ENCODE measurements around the gene AGBL3. TPM values are rescaled to one million over a fixed set of nuclear protein-coding genes. Genes with fewer than 3 reads are reported as not detected.

AGBL3 gene
- total and polyA plus RNA-seq, 9 of the 15 experiments (the other 6 are each of a cell fraction or from before 2014, with no cell fraction given), result 0.54 to 2.9 (median 1.7) TPM

DNA sequence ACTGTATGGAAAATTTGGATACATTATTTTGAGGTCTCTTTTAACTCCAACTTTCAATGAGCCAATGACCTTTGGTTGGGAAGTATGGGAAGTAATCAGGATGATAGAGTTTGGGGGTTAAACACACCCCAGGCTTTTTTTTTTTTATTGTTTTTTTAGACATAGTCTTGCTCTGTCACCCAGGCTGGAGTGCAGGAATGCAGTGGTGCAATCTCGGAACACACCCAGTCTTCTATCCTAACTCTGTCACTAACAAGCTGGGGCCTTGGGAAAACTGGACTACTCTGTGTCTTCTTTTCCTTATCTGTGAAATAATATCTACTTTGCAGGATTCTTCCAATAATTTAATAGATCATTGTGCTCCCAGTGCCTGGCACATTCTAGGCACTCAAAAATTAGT lies 37.6 kb upstream of the AGBL3 start:
- Histone ChIP-seq H3K27ac (ENCODE audit: extremely low read depth, low read depth, low read length) (no peak overlapping the region), H3K9ac (ENCODE audit: insufficient read depth in 1 of 2, low read depth in 2 of 2, low read length in 2 of 2) (no peak overlapping the region), H3K4me2 (ENCODE audit: insufficient read depth, low read length) (no peak overlapping the region), H3K4me3 (no peak overlapping the region), H3K9me3 (replicated peaks; ENCODE audit: control insufficient read depth, insufficient read depth, low read depth, low read length) (no peaks in the 10 kb centered on the region), H3K4me1 (replicated peaks in 1 of 2; ENCODE audit: control insufficient read depth in 2 of 2, insufficient read depth in 2 of 2, low read length in 2 of 2) (no peaks in the 10 kb centered on the region; a peak in 1 of 5 replicates), H3K9me1 (ENCODE audit: control insufficient read depth, insufficient read depth, low read length) (no peaks in the 10 kb centered on the region), H3K79me2 (ENCODE audit: control insufficient read depth, insufficient read depth, low read length) (no peaks in the 10 kb centered on the region), H2AFZ (ENCODE audit: low read depth, low read length) (no peak overlapping the region), H4K20me1 (replicated peaks; ENCODE audit: control insufficient read depth, insufficient read depth, low read length) (no peaks in the 10 kb centered on the region), H3K36me3 (ENCODE audit: control insufficient read depth, insufficient read depth, low read length) (no peaks in the 10 kb centered on the region), H3K27me3 (ENCODE audit: control insufficient read depth in 2 of 2, insufficient read depth in 2 of 2, low read length in 2 of 2) (peaks cover 6 to 13% of the 10 kb centered on the region in 2 experiments; a peak in 3 of 5 replicates)
- ChIA-PET POLR2A (interaction anchor here (0.6 to 1.0 kb wide), 2 partner anchors 8 to 28 kb away, joined by 3 read pairs; no protein-coding TSS in a partner anchor), CTCF (ENCODE audit: low intra/inter-chr PET ratio) (no interaction called here)
- DNase-seq (ENCODE audit: extremely low read depth in 1 of 4, low spot score in 3 of 4) (no peak), FAIRE-seq (no peak), ATAC-seq (no peak)
- WGBS (ENCODE audit: insufficient coverage, low coverage, missing lambda C conversion rate), result 0% methylated on average over 1 of the region's 1 CpG
- intact Hi-C loops (cut with micrococcal nuclease), result loop anchor here (10.0 kb wide), 1 partner anchor 434 kb away; no protein-coding TSS in a partner anchor
- in situ Hi-C loops (cut with MboI), result loop anchor here (5.0 to 10.0 kb wide), 2 partner anchors 321 to 504 kb away; no protein-coding TSS in a partner anchor
- TF ChIP-seq, protein P1, sequence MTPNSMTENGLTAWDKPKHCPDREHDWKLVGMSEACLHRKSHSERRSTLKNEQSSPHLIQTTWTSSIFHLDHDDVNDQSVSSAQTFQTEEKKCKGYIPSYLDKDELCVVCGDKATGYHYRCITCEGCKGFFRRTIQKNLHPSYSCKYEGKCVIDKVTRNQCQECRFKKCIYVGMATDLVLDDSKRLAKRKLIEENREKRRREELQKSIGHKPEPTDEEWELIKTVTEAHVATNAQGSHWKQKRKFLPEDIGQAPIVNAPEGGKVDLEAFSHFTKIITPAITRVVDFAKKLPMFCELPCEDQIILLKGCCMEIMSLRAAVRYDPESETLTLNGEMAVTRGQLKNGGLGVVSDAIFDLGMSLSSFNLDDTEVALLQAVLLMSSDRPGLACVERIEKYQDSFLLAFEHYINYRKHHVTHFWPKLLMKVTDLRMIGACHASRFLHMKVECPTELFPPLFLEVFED (CRISPR knock-in tag; conservative IDR thresholded peaks at IDR 0.05), result no peak
- TF ChIP-seq, protein P2, sequence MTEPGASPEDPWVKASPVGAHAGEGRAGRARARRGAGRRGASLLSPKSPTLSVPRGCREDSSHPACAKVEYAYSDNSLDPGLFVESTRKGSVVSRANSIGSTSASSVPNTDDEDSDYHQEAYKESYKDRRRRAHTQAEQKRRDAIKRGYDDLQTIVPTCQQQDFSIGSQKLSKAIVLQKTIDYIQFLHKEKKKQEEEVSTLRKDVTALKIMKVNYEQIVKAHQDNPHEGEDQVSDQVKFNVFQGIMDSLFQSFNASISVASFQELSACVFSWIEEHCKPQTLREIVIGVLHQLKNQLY (CRISPR knock-in tag; conservative IDR thresholded peaks at IDR 0.05), result no peak
- TF ChIP-seq FOXJ3 (CRISPR knock-in tag; IDR thresholded peaks at IDR 0.05) (no peak), HOXB6 (CRISPR knock-in tag; IDR thresholded peaks at IDR 0.05; ENCODE audit: borderline replicate concordance) (no peak), CBX1 (IDR thresholded peaks at IDR 0.05; ENCODE audit: low read depth) (no peak), BDP1 (IDR thresholded peaks at IDR 0.05; ENCODE audit: insufficient read depth, insufficient read length) (no peak), PURB (CRISPR knock-in tag; IDR thresholded peaks at IDR 0.05; ENCODE audit: low read depth) (no peak), ELF4 (CRISPR knock-in tag; IDR thresholded peaks at IDR 0.05) (no peak), ZNF311 (CRISPR knock-in tag; IDR thresholded peaks at IDR 0.05) (no peak), ZBTB17 (CRISPR knock-in tag; IDR thresholded peaks at IDR 0.05) (no peak), ZNF561 (CRISPR knock-in tag; conservative IDR thresholded peaks at IDR 0.05) (no peak), ZNF274 (IDR thresholded peaks at IDR 0.05; ENCODE audit: borderline replicate concordance, low read depth, low read length) (no peak), ZNF584 (CRISPR knock-in tag; IDR thresholded peaks at IDR 0.05; ENCODE audit: low read depth) (no peak), MYBL2 (IDR thresholded peaks at IDR 0.05; ENCODE audit: low read depth) (no peak), MYBL2 (CRISPR knock-in tag; IDR thresholded peaks at IDR 0.05; ENCODE audit: borderline replicate concordance) (no peak), KDM1A (IDR thresholded peaks at IDR 0.05) (no peak)
- TF ChIP-seq, protein P3, sequence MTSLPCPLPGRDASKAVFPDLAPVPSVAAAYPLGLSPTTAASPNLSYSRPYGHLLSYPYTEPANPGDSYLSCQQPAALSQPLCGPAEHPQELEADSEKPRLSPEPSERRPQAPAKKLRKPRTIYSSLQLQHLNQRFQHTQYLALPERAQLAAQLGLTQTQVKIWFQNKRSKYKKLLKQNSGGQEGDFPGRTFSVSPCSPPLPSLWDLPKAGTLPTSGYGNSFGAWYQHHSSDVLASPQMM (CRISPR knock-in tag; IDR thresholded peaks at IDR 0.05), result no peak
- TF ChIP-seq, protein P4, sequence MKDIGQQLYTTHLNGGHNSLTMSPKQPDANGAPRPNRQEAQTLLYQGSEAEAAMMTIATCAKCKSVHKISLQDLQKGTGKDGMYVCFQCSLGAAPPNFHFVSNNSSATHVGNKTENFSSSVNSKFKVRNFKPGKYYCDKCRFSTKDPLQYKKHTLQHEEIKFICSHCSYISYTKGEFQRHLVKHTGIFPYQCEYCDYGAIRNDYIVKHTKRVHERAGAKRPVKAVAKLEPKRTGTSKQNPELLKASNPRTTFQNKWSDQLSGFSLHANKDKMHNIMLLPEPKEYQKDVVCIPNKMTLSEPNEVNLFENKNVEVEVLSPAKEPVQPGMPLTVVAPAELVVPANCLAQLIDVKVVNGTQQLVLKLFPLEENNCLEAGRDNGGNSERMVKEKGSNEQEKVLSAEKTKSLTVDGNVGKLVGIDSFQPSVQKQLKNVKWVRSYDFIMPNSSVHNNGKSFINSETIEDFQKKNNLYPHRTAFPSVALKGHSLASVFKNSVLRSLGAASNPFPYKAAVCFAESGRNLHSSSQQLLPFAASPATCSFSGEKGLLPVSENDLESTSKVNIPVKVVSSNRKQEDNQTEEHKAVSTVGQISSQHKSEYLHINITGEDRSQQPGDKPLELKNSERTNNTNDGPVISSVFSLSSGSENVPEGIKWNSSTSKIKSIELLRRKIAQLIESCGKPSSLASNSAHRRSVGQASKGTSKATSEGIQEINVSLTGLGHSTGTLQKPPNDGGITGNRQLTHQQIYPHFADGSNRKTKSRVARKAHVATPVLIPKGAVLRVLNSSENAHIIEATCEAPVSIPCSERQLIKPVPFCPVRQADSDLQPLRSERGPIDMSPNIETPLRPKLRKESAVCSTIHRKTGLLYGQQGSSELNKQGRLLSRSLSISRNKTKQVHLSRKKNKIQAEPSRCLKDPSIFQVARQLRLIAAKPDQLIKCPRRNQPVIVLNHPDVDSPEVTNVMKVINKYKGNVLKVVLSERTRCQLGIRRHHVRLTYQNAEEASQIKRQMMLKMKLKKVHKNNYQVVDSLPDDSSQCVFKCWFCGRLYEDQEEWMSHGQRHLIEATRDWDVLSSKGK (CRISPR knock-in tag; IDR thresholded peaks at IDR 0.05), result no peak
- BruUV-seq (replicated peaks), result no TSS peak
